ENCODE results near the gene CGRRF1.

CGRRF1 gene

DNA sequence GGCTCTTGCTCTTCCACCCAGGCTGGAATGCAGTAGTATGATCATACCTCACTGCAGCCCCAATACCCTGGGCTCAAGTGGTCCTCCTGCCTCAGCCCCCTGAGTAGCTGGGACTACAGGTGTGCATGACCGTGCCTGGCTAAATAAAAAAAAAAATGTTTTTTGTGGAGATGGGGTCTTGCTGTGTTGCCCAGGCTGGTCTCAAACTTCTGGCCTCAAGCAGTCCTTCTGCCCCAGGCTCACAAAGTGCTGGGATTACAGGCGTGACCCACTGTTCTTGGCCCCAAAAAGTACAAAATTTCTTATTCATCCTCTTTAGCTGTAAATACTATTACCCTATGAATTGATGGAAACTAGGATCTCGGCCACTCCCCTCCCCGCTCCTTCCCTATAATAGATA is 14.7 kb downstream of the CGRRF1 start:
- H4K20me1 ChIP-seq, result peaks cover 0 to 8% (median 0%) of the 10 kb centered on the region in 11 experiments; a peak in 2 of 22 replicates
- H3K36me3 ChIP-seq, result peaks cover 34 to 86% (median 53%) of the 10 kb centered on the region in 11 experiments
- H3K27me3 ChIP-seq, result no peaks in the 10 kb centered on the region
- TF ChIP-seq Cebpa-rat (IDR thresholded peaks at IDR 0.05), result no peak
- no peak overlapping the region for H3K4me2 ChIP-seq
- no peak overlapping the region for H3K4me3 ChIP-seq
- H3K4me1 ChIP-seq, result no peaks in the 10 kb centered on the region
- no peak overlapping the region for H3K27ac ChIP-seq
- H3K9ac ChIP-seq, result no peak overlapping the region
- no peaks in the 10 kb centered on the region for H3K9me3 ChIP-seq (replicated peaks in 1 of 11)

DNA sequence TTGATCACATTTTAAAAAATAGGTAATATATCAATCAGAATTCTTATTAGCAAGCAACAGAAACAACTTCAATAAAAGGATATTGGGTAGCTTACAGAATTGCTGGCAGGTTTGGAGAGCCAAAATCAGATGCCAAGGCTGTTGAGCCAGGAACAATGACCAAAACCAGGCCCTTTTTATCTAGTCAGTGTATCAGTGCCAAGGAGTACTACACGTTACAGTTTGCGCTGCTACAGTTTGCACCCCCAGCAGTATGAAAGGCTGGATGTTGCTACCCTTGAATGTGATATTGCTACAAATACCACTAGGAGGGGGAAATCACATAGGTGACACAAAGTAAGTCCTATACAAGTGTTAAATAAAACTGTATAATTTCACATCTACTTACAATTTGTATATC is 19.3 kb downstream of the CGRRF1 start:
- no peak for TF ChIP-seq Cebpa-rat (IDR thresholded peaks at IDR 0.05)
- Histone ChIP-seq H3K4me1 (peaks cover 0 to 12% (median 0%) of the 10 kb centered on the region in 10 experiments; a peak in 6 of 20 replicates), H3K36me3 (peaks cover 26 to 76% (median 43%) of the 10 kb centered on the region in 11 experiments), H3K4me2 (no peak overlapping the region), H4K20me1 (peaks cover 0 to 5% (median 0%) of the 10 kb centered on the region in 11 experiments; a peak in 1 of 22 replicates), H3K9ac (no peak overlapping the region), H3K27ac (no peak overlapping the region), H3K9me3 (replicated peaks in 1 of 11) (no peaks in the 10 kb centered on the region), H3K27me3 (no peaks in the 10 kb centered on the region), H3K4me3 (no peak overlapping the region)

DNA sequence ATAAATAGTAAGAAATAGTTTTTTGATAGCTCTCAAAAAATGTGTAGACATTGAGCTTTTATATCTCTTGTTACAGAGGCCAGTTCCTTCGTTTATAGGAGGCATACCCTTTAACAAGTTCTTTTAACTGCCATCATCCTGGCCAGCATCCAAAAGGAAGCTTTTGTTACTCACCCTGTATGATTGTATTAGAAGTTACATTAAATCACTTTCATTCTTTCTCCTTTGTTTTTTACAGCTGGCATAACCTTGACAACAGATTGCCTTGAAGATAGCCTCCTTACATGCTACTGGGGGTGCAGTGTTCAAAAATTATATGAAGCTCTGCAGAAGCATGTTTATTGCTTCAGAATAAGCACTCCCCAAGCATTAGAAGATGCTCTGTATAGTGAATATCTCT is 20.1 kb downstream of the CGRRF1 start:
- no peak for TF ChIP-seq Cebpa-rat (IDR thresholded peaks at IDR 0.05)
- no peak overlapping the region for H3K27ac ChIP-seq
- no peaks in the 10 kb centered on the region for H3K27me3 ChIP-seq
- no peak overlapping the region for H3K4me2 ChIP-seq
- H3K4me3 ChIP-seq, result no peak overlapping the region
- H4K20me1 ChIP-seq, result peaks cover 0 to 3% (median 0%) of the 10 kb centered on the region in 11 experiments; a peak in 1 of 22 replicates
- H3K9me3 ChIP-seq (replicated peaks in 1 of 11), result no peaks in the 10 kb centered on the region
- H3K36me3 ChIP-seq, result peaks cover 19 to 72% (median 39%) of the 10 kb centered on the region in 11 experiments
- H3K9ac ChIP-seq, result no peak overlapping the region
- H3K4me1 ChIP-seq, result peaks cover 0 to 12% (median 0%) of the 10 kb centered on the region in 10 experiments; a peak in 6 of 20 replicates

DNA sequence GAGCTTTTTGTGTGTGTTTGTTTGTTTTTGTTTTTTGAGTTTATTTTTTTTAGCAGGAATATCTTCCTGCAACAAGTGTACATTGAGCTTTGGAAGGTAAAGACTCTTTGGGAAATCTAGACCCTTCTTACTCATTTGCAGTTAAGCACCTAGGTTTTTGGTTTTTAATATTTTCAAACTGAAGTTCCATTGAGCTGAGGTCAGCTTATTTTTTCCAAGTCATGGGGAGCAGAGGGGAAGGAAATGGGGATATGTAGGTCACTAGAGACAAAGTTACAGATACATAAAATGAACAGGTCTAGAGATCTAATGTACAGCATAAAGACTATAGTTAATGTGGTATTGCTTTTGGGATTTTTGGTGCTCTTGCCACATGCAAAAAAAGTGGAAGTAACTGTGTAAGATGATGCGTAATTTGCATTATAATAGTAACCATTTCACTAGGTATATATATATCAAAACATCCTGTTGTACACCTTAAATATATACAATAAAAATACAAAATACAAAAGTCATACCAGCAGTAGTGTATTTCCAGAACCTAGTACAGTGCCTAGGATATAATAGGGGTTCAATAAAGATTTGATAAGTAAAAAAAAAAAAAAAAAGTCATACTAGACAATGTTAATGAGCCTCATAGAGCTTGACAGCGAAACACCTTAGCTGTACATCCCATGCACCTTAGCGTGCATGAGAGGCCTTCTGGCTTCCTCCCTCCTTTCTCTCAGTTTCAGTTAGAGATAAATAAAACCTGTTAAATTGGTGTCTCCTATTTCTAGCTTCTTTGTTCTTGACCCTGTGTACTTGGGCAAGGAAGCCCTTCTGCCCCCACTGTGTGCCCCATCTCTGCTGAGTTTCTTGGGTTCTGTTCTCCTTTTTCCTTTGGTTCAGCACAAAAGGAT is 22.7 kb downstream of the CGRRF1 start:
- H3K4me2 ChIP-seq, result peak overlapping the region in 3 of 11 experiments; percentile 23 to 54 (median 29); a peak in 6 of 22 replicates
- no peaks in the 10 kb centered on the region for H3K9me3 ChIP-seq (replicated peaks in 1 of 11)
- H3K9ac ChIP-seq, result no peak overlapping the region
- no peak overlapping the region; a peak in 1 of 22 replicates for H3K27ac ChIP-seq
- peaks cover 9 to 68% (median 28%) of the 10 kb centered on the region in 11 experiments; a peak in 19 of 22 replicates for H3K36me3 ChIP-seq
- H3K4me1 ChIP-seq, result peaks cover 0 to 12% (median 0%) of the 10 kb centered on the region in 10 experiments; a peak in 6 of 20 replicates
- H4K20me1 ChIP-seq, result no peaks in the 10 kb centered on the region
- no peaks in the 10 kb centered on the region for H3K27me3 ChIP-seq
- H3K4me3 ChIP-seq, result no peak overlapping the region
- no peak for TF ChIP-seq Cebpa-rat (IDR thresholded peaks at IDR 0.05)

DNA sequence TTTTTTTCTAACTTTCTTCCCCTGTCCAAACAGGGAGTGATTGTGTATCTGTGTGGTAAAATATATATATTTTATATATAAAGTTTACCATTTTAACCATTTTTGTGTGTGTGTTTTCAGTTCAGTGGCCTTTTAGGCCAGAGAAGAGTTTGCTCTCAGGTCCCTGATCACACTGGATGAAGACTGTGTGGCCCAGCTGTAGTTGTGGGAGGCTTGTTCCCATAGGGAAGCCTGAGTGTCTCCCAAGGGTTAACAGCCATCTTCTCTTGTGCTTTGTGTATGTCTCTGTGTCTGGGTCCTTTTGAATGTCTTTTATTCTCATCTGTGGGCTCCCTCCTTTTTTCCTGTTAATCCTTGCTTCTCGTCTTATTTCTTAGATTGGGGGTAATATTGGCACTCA is 23.4 kb downstream of the CGRRF1 start:
- Histone ChIP-seq H3K27me3 (no peaks in the 10 kb centered on the region), H3K4me2 (peak overlapping the region in 2 of 11 experiments; percentile 29 to 54; a peak in 1 of 22 replicates), H3K4me1 (peaks cover 0 to 12% (median 0%) of the 10 kb centered on the region in 10 experiments; a peak in 6 of 20 replicates), H3K9me3 (replicated peaks in 1 of 11) (no peaks in the 10 kb centered on the region), H4K20me1 (no peaks in the 10 kb centered on the region), H3K4me3 (no peak overlapping the region), H3K36me3 (peaks cover 12 to 68% (median 23%) of the 10 kb centered on the region in 11 experiments; a peak in 21 of 22 replicates), H3K9ac (no peak overlapping the region), H3K27ac (no peak overlapping the region; a peak in 1 of 22 replicates)
- TF ChIP-seq Cebpa-rat (IDR thresholded peaks at IDR 0.05), result no peak

DNA sequence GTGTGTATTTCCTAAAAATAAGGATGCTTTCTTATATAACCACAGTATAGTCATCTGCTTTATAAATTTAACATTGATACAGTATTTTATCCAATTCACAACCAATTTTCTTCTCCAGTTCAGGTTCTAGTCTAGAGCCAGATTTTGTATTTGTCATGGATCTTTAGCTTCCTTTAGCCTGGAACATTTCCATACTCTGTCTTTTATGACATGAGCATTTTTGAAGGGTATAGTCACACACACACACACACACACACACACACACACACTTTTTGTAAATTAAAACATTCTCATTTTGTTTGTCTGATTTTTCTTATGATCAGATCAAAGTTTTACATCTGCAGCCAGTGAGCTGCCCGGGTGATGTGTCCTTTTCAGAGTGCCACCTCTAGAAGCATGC is 25.4 kb downstream of the CGRRF1 start:
- peaks cover 9 to 68% (median 27%) of the 10 kb centered on the region in 11 experiments; a peak in 21 of 22 replicates for H3K36me3 ChIP-seq
- peaks cover 0 to 12% (median 0%) of the 10 kb centered on the region in 10 experiments; a peak in 6 of 20 replicates for H3K4me1 ChIP-seq
- H3K9me3 ChIP-seq (replicated peaks in 1 of 11), result no peaks in the 10 kb centered on the region
- H4K20me1 ChIP-seq, result no peaks in the 10 kb centered on the region
- H3K9ac ChIP-seq, result no peak overlapping the region
- no peak overlapping the region for H3K4me2 ChIP-seq
- no peak for TF ChIP-seq Cebpa-rat (IDR thresholded peaks at IDR 0.05)
- no peak overlapping the region for H3K4me3 ChIP-seq
- no peak overlapping the region for H3K27ac ChIP-seq
- H3K27me3 ChIP-seq, result no peaks in the 10 kb centered on the region

DNA sequence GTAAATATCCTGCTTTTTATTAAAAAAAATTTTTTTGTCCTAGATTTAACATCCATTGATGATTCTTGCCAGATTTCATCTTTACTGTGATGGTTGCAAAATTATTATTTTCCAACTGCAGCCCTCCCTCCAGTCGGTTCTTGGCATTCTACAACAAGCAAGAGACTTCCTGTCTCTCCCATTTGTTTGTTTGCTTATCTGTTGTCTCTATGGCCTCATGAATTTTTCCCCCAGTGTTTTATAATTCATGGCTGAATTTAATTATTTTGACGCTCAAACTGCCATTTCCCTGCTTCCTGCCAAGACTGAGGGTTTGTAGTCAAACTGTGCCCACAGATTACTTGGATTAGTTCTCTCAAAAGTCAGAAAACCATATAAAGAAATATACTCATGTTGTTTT is 25.9 kb downstream of the CGRRF1 start:
- Histone ChIP-seq H3K9ac (no peak overlapping the region), H3K27ac (no peak overlapping the region), H3K4me1 (peaks cover 0 to 12% (median 0%) of the 10 kb centered on the region in 10 experiments; a peak in 6 of 20 replicates), H3K4me2 (no peak overlapping the region), H4K20me1 (no peaks in the 10 kb centered on the region), H3K27me3 (no peaks in the 10 kb centered on the region), H3K4me3 (no peak overlapping the region), H3K36me3 (peaks cover 6 to 68% (median 27%) of the 10 kb centered on the region in 11 experiments; a peak in 21 of 22 replicates), H3K9me3 (replicated peaks in 1 of 11) (no peaks in the 10 kb centered on the region)
- TF ChIP-seq Cebpa-rat (IDR thresholded peaks at IDR 0.05), result no peak

DNA sequence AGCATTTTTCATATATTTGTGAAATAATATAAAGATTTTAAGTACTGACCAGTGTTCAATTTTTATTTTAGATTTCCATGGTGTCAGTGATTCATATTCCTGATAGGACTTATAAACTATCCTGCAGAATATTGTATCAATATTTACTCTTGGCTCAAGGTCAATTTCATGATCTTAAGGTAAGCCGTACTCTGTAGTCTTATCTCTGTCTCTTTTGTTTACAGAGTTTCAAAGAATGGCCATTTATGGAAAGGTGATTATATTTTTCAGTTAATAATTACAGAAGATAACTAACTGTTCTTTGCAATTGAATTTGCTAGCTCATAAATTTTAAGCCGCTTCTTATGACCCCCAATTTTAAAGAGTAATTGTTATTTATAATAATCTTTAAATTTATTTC is 27.9 kb downstream of the CGRRF1 start:
- Histone ChIP-seq H3K36me3 (peaks cover 4 to 63% (median 24%) of the 10 kb centered on the region in 11 experiments; a peak in 21 of 22 replicates), H3K27me3 (no peaks in the 10 kb centered on the region), H3K4me3 (no peak overlapping the region), H3K27ac (no peak overlapping the region), H3K4me2 (no peak overlapping the region), H3K9me3 (replicated peaks in 1 of 11) (no peaks in the 10 kb centered on the region), H3K9ac (no peak overlapping the region), H3K4me1 (peaks cover 0 to 3% (median 0%) of the 10 kb centered on the region in 10 experiments; a peak in 6 of 20 replicates), H4K20me1 (no peaks in the 10 kb centered on the region)
- TF ChIP-seq Cebpa-rat (IDR thresholded peaks at IDR 0.05), result no peak

DNA sequence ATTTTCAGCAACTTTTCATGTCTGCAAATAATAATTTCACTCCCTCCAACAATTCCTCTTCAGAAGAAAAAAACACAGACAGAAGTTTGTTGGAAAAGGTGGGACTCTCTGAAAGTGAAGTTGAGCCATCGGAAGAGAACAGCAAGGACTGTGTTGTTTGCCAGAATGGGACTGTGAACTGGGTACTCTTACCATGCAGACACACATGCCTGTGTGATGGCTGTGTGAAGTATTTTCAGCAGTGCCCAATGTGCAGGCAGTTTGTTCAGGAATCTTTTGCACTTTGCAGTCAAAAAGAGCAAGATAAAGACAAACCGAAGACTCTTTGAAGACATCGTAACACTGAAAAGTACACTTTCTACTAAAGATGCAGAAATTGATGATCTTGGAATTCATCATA is 28.3 kb downstream of the CGRRF1 start:
- Histone ChIP-seq H3K27me3 (no peaks in the 10 kb centered on the region), H3K36me3 (peaks cover 4 to 63% (median 24%) of the 10 kb centered on the region in 11 experiments; a peak in 21 of 22 replicates), H3K27ac (no peak overlapping the region), H3K4me2 (no peak overlapping the region), H3K9me3 (replicated peaks in 1 of 11) (no peaks in the 10 kb centered on the region), H3K4me3 (no peak overlapping the region), H3K9ac (no peak overlapping the region), H3K4me1 (no peaks in the 10 kb centered on the region), H4K20me1 (no peaks in the 10 kb centered on the region)
- TF ChIP-seq Cebpa-rat (IDR thresholded peaks at IDR 0.05), result no peak

Data from BLaER1 treated with 17β-estradiol and CSF1 and Interleukin-3, amounts not matched to agents 10 nM and 100 nM (cell line).